IMR-90 (cell line): ENCODE measurements around the gene IL16. TPM values are rescaled to one million over a fixed set of nuclear protein-coding genes. Genes with fewer than 3 reads are reported as not detected.

Experiments
- ATAC-seq: fragments of 200-7000 bp; cut with Tn5 transposase; 2 replicates; pipeline ENCODE4 v1.9.1; 2020; ENCODE audit warnings: low read depth, mild to moderate bottlenecking, moderate library complexity
- BruUV-seq: library from RNA; stranded (reverse); fragments of 400-500 nt; replicated peaks from 2 replicates; lab custom pipeline; 2021; lab: Mats Ljungman, UMichigan
- CTCF ChIA-PET: fragments of 300-600 bp; formaldehyde crosslinking; extraction: SDS; loops from one replicate; lab custom pipeline; 2021; ENCODE audit warnings: antibody characterized with exemption; lab: Yijun Ruan, JAX
- POLR2A ChIA-PET: fragments of 300-600 bp; sonication (Branson Sonifier 250); formaldehyde crosslinking; loops from one replicate; lab custom pipeline; 2022; ENCODE audit warnings: antibody characterized with exemption; ENCODE audit not compliant: unreplicated experiment; lab: Charles Lee
- DNase-seq: peaks from one replicate; pipeline ENCODE4 v3.0.0; 2013
- H2AFZ ChIP-seq: replicated peaks from 2 replicates; pipeline ENCODE3; 2013; ENCODE audit warnings: low read length, mild to moderate bottlenecking; ENCODE audit not compliant: poor library complexity
- H2AK5ac ChIP-seq: 2 replicates; pipeline ENCODE4 v1.6.1; 2013; ENCODE audit warnings: low read depth, low read length, inconsistent platforms
- H2AK9ac ChIP-seq: replicated peaks from 2 replicates; pipeline ENCODE3; 2013; ENCODE audit warnings: mild to moderate bottlenecking, low read depth, low read length, moderate library complexity; ENCODE audit not compliant: poor library complexity
- H2BK120ac ChIP-seq: 2 replicates; pipeline ENCODE4 v1.6.1; 2013; ENCODE audit warnings: low read depth, low read length, inconsistent platforms
- H2BK15ac ChIP-seq: 3 replicates; pipeline ENCODE4 v1.6.1; 2013; ENCODE audit warnings: low read depth, low read length, inconsistent platforms
- H2BK20ac ChIP-seq: 2 replicates; pipeline ENCODE4 v1.6.1; 2013; ENCODE audit warnings: low read depth, mild to moderate bottlenecking, inconsistent platforms, low read length, moderate library complexity
- H2BK5ac ChIP-seq: 2 replicates; pipeline ENCODE4 v1.6.1; 2013; ENCODE audit warnings: mild to moderate bottlenecking, low read depth, low read length, inconsistent platforms; ENCODE audit not compliant: poor library complexity, severe bottlenecking
- H3K14ac ChIP-seq: replicated peaks from 2 replicates; pipeline ENCODE4 v1.6.1; 2013; ENCODE audit warnings: low read depth, low read length, inconsistent platforms
- H3K18ac ChIP-seq: 2 replicates; pipeline ENCODE4 v1.6.1; 2013; ENCODE audit warnings: low read depth, low read length, control low read depth
- H3K23ac ChIP-seq: 2 replicates; pipeline ENCODE4 v1.6.1; 2013; ENCODE audit warnings: low read depth, low read length, inconsistent platforms
- H3K27ac ChIP-seq: 2 replicates; pipeline ENCODE4 v1.5.1; 2013; ENCODE audit warnings: mild to moderate bottlenecking, control low read depth, low read length; ENCODE audit not compliant: insufficient read depth
- H3K27me3 ChIP-seq: 2 replicates; pipeline ENCODE4 v1.6.1; 2013; ENCODE audit warnings: low read length; ENCODE audit not compliant: control insufficient read depth, insufficient read depth
- H3K36me3 ChIP-seq: 2 replicates; pipeline ENCODE4 v1.6.1; 2013; ENCODE audit warnings: low read length, mixed read lengths; ENCODE audit not compliant: control insufficient read depth, insufficient read depth
- H3K4ac ChIP-seq: 2 replicates; pipeline ENCODE4 v1.6.1; 2013; ENCODE audit warnings: low read depth, low read length, inconsistent platforms
- H3K4me1 ChIP-seq: 2 replicates; pipeline ENCODE4 v1.6.1; 2013; ENCODE audit warnings: low read length, mixed read lengths; ENCODE audit not compliant: control insufficient read depth, insufficient read depth
- H3K4me2 ChIP-seq: 2 replicates; pipeline ENCODE4 v1.6.1; 2013; ENCODE audit warnings: low read depth, mild to moderate bottlenecking, control low read depth, low read length, moderate library complexity
- H3K4me3 ChIP-seq: 2 replicates; pipeline ENCODE4 v1.5.1; 2013; ENCODE audit warnings: low read depth, mild to moderate bottlenecking, control low read depth, low read length, moderate library complexity; ENCODE audit not compliant: insufficient read depth
- H3K56ac ChIP-seq: 2 replicates; pipeline ENCODE4 v1.6.1; 2013; ENCODE audit warnings: low read length, inconsistent platforms; ENCODE audit not compliant: insufficient read depth; ENCODE audit errors: extremely low read depth
- H3K79me1 ChIP-seq, 2 experiments: 2 replicates each; pipeline ENCODE4 v1.6.1; 2013; ENCODE audit warnings: low read length in 2 of 2, inconsistent platforms in 1 of 2, low read depth in 1 of 2
- H3K9ac ChIP-seq: 2 replicates; pipeline ENCODE4 v1.6.1; 2013; ENCODE audit warnings: low read depth, low read length, control low read depth
- H3K9me1 ChIP-seq: 2 replicates; pipeline ENCODE4 v1.6.1; 2013; ENCODE audit warnings: low read length, inconsistent platforms; ENCODE audit not compliant: insufficient read depth
- H3K9me3 ChIP-seq: 2 replicates; pipeline ENCODE4 v1.6.1; 2013; ENCODE audit warnings: low read length; ENCODE audit not compliant: control insufficient read depth, insufficient read depth
- H4K20me1 ChIP-seq: 2 replicates; pipeline ENCODE4 v1.6.1; 2013; ENCODE audit warnings: low read length, inconsistent platforms; ENCODE audit not compliant: insufficient read depth
- H4K5ac ChIP-seq: 2 replicates; pipeline ENCODE4 v1.6.1; 2013; ENCODE audit warnings: mild to moderate bottlenecking, low read depth, low read length, control low read depth
- H4K8ac ChIP-seq, 2 experiments: 2 replicates each; pipeline ENCODE4 v1.6.1; 2013; ENCODE audit warnings: low read depth in 2 of 2, low read length in 2 of 2, control low read depth in 1 of 2, inconsistent platforms in 1 of 2
- H4K91ac ChIP-seq: 2 replicates; pipeline ENCODE4 v1.6.1; 2013; ENCODE audit warnings: low read depth, low read length, inconsistent platforms; ENCODE audit not compliant: insufficient read depth
- MAZ ChIP-seq: IDR thresholded peaks from 2 replicates; pipeline ENCODE4 v1.6.1; 2012; ENCODE audit warnings: low read depth, mild to moderate bottlenecking, low read length, improper control_type of control experiment, moderate library complexity, borderline replicate concordance
- RFX5 ChIP-seq: IDR thresholded peaks from 2 replicates; pipeline ENCODE4 v1.8.0; 2012; ENCODE audit warnings: low read depth, mild to moderate bottlenecking, low read length, moderate library complexity
- dilution Hi-C: fragments of 300-500 bp; cut with HindIII; formaldehyde crosslinking; loops from one replicate; pipeline ENCODE4 v1.14.3; 2018; ENCODE audit warnings: low sequenced_read_pairs; ENCODE audit not compliant: unreplicated experiment
- in situ Hi-C: fragments of 300-500 bp; cut with MboI; formaldehyde crosslinking; loops from 3 replicates; pipeline ENCODE4 v1.14.3; 2019; ENCODE audit warnings: low sequenced_read_pairs, inconsistent platforms, mixed read lengths
- intact Hi-C: fragments of 100-400 bp; cut with micrococcal nuclease; formaldehyde crosslinking; loops from 2 replicates; pipeline ENCODE4 v1.10.0; 2022
- polyA plus RNA-seq, 3 experiments: library from polyadenylated mRNA; depleted of rRNA; stranded (reverse); fragments of >200 nt; gene quantifications; 2 replicates each; pipeline ENCODE4 v1.2.3, GENCODE V29; 2012; ENCODE audit warnings: low replicate concordance in 1 of 3
- total RNA-seq: library from RNA; depleted of rRNA; stranded (reverse); fragments of >200 nt; gene quantifications from 2 replicates; pipeline ENCODE4 v1.2.3, GENCODE V29; 2012
- TF ChIP-seq, protein P1 (sequence below): fragments of 150-350 bp; IDR thresholded peaks from 2 replicates; pipeline ENCODE4 v1.6.1; 2016; ENCODE audit warnings: low read depth, mild to moderate bottlenecking, low read length, moderate library complexity, borderline replicate concordance

Gene IL16
- total and polyA plus RNA-seq, 2 of the 4 experiments (the other 2 are of a cell fraction): 0.18 to 0.27 TPM

DNA sequence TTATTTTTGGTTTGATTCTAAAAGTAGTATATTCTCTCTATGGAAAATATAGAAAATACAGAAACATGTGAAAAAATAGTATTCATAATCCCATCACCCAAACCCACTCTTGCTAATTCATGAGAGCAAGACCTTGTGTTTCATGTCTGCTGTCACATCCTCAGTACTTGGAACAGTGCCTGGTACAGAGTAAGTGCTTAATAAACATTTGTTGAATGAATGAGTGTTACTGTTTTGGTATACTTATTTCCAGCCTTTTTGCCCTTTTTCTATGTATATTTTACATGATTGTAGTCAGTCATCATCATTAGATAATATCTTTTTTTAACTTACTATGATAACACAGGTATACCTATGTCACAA, 59.3 kb downstream of the IL16 start:
- intact Hi-C loops: loop anchor here (2.0 kb wide), 2 partner anchors 67 to 149 kb away; no protein-coding TSS in a partner anchor
- Histone ChIP-seq H2AK9ac (no peak overlapping the region), H2BK120ac (peak overlapping the region; percentile 75; the same call in 1 of the 2 replicates), H3K36me3 (peaks cover 2% of the 10 kb centered on the region; the same call in 1 of the 2 replicates), H3K27me3 (no peaks in the 10 kb centered on the region), H4K20me1 (no peaks in the 10 kb centered on the region), H2BK5ac (no peak overlapping the region), H3K4me3 (no peak overlapping the region), H3K27ac (no peak overlapping the region), H3K79me1 (0 out of 4 replicates have a peak, but pooled peaks cover 0 to 3% of the 10 kb centered on the region in 2 experiments), H2BK15ac (no peak overlapping the region), H2BK20ac (peak overlapping the region; percentile 95; the same call in 1 of the 2 replicates), H3K9me3 (no peaks in the 10 kb centered on the region), H3K23ac (no peak overlapping the region), H3K18ac (peak overlapping the region; percentile 56), H2AK5ac (peak overlapping the region; percentile 71; the same call in 1 of the 2 replicates), H3K14ac (no peak overlapping the region), H3K4ac (peak overlapping the region; percentile 41; the same call in 1 of the 2 replicates), H2AFZ (no peak overlapping the region), H3K9ac (no peak overlapping the region), H4K5ac (no peak overlapping the region), H3K4me2 (no peak overlapping the region), H4K91ac (no peak overlapping the region), H3K56ac (no peak overlapping the region), H4K8ac (no peak overlapping the region), H3K9me1 (peaks cover 8% of the 10 kb centered on the region), H3K4me1 (peaks cover 13% of the 10 kb centered on the region)
- in situ Hi-C loops: no loop called here
- ChIA-PET CTCF (interaction anchor here (3.6 kb wide), 1 partner anchor 10 kb away, joined by 16 read pairs; no protein-coding TSS in a partner anchor), POLR2A (no interaction called here)
- peak; percentile 43 for DNase-seq
- dilution Hi-C loops: no loop called here
- TF ChIP-seq RFX5 (no peak), MAZ (no peak)
- TF ChIP-seq, protein P1, sequence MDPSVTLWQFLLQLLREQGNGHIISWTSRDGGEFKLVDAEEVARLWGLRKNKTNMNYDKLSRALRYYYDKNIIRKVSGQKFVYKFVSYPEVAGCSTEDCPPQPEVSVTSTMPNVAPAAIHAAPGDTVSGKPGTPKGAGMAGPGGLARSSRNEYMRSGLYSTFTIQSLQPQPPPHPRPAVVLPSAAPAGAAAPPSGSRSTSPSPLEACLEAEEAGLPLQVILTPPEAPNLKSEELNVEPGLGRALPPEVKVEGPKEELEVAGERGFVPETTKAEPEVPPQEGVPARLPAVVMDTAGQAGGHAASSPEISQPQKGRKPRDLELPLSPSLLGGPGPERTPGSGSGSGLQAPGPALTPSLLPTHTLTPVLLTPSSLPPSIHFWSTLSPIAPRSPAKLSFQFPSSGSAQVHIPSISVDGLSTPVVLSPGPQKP: no peak
- ATAC-seq: no peak
- BruUV-seq: no TSS peak
